ENCODE results near the gene PLEKHD1. TPM values are rescaled to one million over a fixed set of nuclear protein-coding genes. Genes with fewer than 3 reads are reported as not detected.

PLEKHD1 gene
- total and polyA plus RNA-seq, 9 of the 15 experiments (the other 6 are each of a cell fraction or from before 2014, with no cell fraction given) = not detected

DNA sequence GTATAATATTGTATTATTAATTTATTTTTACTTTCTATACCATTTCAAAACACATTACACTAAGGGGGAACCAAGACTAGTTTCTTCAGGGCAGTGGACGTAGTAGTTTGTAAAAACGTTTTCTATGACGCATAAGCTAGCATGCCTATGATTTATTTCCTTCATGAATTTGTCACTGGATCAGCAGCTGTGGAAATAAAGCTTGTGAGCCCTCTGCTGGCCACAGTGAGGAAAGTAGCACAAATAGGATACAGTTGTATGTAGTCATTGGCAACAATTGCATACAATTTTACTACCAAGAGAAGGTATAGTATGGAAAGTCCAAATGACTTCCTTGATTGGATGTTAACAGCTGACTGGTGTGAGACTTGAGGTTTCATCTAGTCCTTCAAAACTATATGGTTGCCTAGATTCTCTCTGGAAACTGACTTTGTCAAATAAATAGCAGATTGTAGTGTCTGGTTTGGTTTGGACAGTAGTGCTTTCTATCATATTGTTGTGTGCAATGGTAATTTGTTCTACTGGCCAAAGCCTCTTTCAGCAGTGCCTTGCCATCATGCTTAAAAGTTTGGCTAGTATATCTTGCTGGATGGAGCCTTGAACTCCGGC, 24.3 kb upstream of the PLEKHD1 start:
- CTCF ChIA-PET (ENCODE audit: low intra/inter-chr PET ratio) = interaction anchor here (1.0 to 1.7 kb wide), 3 partner anchors 217 to 333 kb away, joined by 3 to 7 read pairs (median 7); no protein-coding TSS in a partner anchor
- FAIRE-seq = peak; percentile 91
- in situ Hi-C loops (cut with MboI) (loop anchor here (25.0 kb wide), 2 partner anchors 198 to 598 kb away; partner anchors contain the start of gene GALNT16), intact Hi-C loops (cut with micrococcal nuclease) (loop anchor here (2.0 to 10.0 kb wide), 4 partner anchors 63 to 595 kb away; partner anchors contain the start of genes ERH and SLC39A9)
- Histone ChIP-seq H3K4me1 (replicated peaks in 1 of 2; ENCODE audit: control insufficient read depth in 2 of 2, insufficient read depth in 2 of 2, low read length in 2 of 2) (no peaks in the 10 kb centered on the region), H3K27ac (ENCODE audit: extremely low read depth, low read depth, low read length) (no peak overlapping the region), H3K36me3 (ENCODE audit: control insufficient read depth, insufficient read depth, low read length) (peaks cover 42% of the 10 kb centered on the region; the same call in 2 of the 3 replicates), H3K4me2 (ENCODE audit: insufficient read depth, low read length) (no peak overlapping the region), H2AFZ (ENCODE audit: low read depth, low read length) (no peak overlapping the region), H3K9ac (ENCODE audit: insufficient read depth in 1 of 2, low read depth in 2 of 2, low read length in 2 of 2) (no peak overlapping the region), H3K9me1 (ENCODE audit: control insufficient read depth, insufficient read depth, low read length) (no peaks in the 10 kb centered on the region), H3K79me2 (ENCODE audit: control insufficient read depth, insufficient read depth, low read length) (no peaks in the 10 kb centered on the region), H3K4me3 (no peak overlapping the region), H3K27me3 (ENCODE audit: control insufficient read depth in 2 of 2, insufficient read depth in 2 of 2, low read length in 2 of 2) (no peaks in the 10 kb centered on the region), H3K9me3 (replicated peaks; ENCODE audit: control insufficient read depth, insufficient read depth, low read depth, low read length) (no peaks in the 10 kb centered on the region), H4K20me1 (replicated peaks; ENCODE audit: control insufficient read depth, insufficient read depth, low read length) (no peaks in the 10 kb centered on the region)
- peak; percentile 42 to 69 (median 48) for DNase-seq (ENCODE audit: extremely low read depth in 1 of 4, low spot score in 3 of 4)
- peak; percentile 85 for ATAC-seq
- POLR2A ChIA-PET = interaction anchor here (1.4 kb wide), 1 partner anchor 60 kb away, joined by 5 read pairs; no protein-coding TSS in a partner anchor
- BruUV-seq (replicated peaks) = TSS peak; percentile 20
- WGBS (ENCODE audit: insufficient coverage, low coverage, missing lambda C conversion rate) = 19% methylated on average over 4 of the region's 4 CpGs
- TF ChIP-seq, protein P1, sequence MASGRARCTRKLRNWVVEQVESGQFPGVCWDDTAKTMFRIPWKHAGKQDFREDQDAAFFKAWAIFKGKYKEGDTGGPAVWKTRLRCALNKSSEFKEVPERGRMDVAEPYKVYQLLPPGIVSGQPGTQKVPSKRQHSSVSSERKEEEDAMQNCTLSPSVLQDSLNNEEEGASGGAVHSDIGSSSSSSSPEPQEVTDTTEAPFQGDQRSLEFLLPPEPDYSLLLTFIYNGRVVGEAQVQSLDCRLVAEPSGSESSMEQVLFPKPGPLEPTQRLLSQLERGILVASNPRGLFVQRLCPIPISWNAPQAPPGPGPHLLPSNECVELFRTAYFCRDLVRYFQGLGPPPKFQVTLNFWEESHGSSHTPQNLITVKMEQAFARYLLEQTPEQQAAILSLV (tag; IDR thresholded peaks at IDR 0.05) = no peak
- no peak for TF ChIP-seq EZH2 (IDR thresholded peaks at IDR 0.05; ENCODE audit: borderline replicate concordance, low read depth, low read length)
- TF ChIP-seq, protein P2, sequence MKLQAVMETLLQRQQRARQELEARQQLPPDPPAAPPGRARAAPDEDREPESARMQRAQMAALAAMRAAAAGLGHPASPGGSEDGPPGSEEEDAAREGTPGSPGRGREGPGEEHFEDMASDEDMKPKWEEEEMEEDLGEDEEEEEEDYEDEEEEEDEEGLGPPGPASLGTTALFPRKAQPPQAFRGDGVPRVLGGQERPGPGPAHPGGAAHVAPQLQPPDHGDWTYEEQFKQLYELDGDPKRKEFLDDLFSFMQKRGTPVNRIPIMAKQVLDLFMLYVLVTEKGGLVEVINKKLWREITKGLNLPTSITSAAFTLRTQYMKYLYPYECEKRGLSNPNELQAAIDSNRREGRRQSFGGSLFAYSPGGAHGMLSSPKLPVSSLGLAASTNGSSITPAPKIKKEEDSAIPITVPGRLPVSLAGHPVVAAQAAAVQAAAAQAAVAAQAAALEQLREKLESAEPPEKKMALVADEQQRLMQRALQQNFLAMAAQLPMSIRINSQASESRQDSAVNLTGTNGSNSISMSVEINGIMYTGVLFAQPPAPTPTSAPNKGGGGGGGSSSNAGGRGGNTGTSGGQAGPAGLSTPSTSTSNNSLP (IDR thresholded peaks at IDR 0.05; ENCODE audit: borderline replicate concordance, low read depth, low read length) = peak; percentile 87; the same call in 1 of the 2 replicates
- TF ChIP-seq ATF7 (IDR thresholded peaks at IDR 0.05) = 0 out of 2 replicates have a peak, but pooled peaks have one; percentile 14
- TF ChIP-seq PRMT5 (CRISPR knock-in tag; IDR thresholded peaks at IDR 0.05) = no peak
- 0 out of 2 replicates have a peak, but pooled peaks have one; percentile 18 for TF ChIP-seq FOSL1 (tag; conservative IDR thresholded peaks at IDR 0.05)
- TF ChIP-seq, protein P3, sequence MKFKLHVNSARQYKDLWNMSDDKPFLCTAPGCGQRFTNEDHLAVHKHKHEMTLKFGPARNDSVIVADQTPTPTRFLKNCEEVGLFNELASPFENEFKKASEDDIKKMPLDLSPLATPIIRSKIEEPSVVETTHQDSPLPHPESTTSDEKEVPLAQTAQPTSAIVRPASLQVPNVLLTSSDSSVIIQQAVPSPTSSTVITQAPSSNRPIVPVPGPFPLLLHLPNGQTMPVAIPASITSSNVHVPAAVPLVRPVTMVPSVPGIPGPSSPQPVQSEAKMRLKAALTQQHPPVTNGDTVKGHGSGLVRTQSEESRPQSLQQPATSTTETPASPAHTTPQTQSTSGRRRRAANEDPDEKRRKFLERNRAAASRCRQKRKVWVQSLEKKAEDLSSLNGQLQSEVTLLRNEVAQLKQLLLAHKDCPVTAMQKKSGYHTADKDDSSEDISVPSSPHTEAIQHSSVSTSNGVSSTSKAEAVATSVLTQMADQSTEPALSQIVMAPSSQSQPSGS (CRISPR knock-in tag; IDR thresholded peaks at IDR 0.05) = no peak
- TF ChIP-seq, protein P4, sequence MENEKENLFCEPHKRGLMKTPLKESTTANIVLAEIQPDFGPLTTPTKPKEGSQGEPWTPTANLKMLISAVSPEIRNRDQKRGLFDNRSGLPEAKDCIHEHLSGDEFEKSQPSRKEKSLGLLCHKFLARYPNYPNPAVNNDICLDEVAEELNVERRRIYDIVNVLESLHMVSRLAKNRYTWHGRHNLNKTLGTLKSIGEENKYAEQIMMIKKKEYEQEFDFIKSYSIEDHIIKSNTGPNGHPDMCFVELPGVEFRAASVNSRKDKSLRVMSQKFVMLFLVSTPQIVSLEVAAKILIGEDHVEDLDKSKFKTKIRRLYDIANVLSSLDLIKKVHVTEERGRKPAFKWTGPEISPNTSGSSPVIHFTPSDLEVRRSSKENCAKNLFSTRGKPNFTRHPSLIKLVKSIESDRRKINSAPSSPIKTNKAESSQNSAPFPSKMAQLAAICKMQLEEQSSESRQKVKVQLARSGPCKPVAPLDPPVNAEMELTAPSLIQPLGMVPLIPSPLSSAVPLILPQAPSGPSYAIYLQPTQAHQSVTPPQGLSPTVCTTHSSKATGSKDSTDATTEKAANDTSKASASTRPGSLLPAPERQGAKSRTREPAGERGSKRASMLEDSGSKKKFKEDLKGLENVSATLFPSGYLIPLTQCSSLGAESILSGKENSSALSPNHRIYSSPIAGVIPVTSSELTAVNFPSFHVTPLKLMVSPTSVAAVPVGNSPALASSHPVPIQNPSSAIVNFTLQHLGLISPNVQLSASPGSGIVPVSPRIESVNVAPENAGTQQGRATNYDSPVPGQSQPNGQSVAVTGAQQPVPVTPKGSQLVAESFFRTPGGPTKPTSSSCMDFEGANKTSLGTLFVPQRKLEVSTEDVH (IDR thresholded peaks at IDR 0.05; ENCODE audit: low read depth, partially characterized antibody) = no peak
- TF ChIP-seq RAD21 (CRISPR knock-in tag; conservative IDR thresholded peaks at IDR 0.05 in 1 of 2, IDR thresholded peaks at IDR 0.05 in 1 of 2) = peak; percentile 44 to 75; a peak in 3 of 4 replicates
- TF ChIP-seq, protein P5, sequence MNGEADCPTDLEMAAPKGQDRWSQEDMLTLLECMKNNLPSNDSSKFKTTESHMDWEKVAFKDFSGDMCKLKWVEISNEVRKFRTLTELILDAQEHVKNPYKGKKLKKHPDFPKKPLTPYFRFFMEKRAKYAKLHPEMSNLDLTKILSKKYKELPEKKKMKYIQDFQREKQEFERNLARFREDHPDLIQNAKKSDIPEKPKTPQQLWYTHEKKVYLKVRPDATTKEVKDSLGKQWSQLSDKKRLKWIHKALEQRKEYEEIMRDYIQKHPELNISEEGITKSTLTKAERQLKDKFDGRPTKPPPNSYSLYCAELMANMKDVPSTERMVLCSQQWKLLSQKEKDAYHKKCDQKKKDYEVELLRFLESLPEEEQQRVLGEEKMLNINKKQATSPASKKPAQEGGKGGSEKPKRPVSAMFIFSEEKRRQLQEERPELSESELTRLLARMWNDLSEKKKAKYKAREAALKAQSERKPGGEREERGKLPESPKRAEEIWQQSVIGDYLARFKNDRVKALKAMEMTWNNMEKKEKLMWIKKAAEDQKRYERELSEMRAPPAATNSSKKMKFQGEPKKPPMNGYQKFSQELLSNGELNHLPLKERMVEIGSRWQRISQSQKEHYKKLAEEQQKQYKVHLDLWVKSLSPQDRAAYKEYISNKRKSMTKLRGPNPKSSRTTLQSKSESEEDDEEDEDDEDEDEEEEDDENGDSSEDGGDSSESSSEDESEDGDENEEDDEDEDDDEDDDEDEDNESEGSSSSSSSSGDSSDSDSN (IDR thresholded peaks at IDR 0.05; ENCODE audit: borderline replicate concordance in 1 of 2, low read depth in 2 of 2, low read length in 2 of 2) = no peak

Data from K562 (cell line).